Endothelial cell of umbilical vein (primary cell): ENCODE results near the gene BLVRA.

Experiments used
- CTCF ChIP-seq, 2 donors: IDR thresholded peaks; 1 replicate in 1 of 2; 2 replicates in 1 of 2; pipeline ENCODE4 v1.5.1; 2011; ENCODE audit warnings: low read length in 2 of 2, mild to moderate bottlenecking in 2 of 2, moderate library complexity in 2 of 2, control low read depth in 1 of 2, inconsistent platforms in 1 of 2, low read depth in 1 of 2; ENCODE audit not compliant: insufficient read depth in 1 of 2; ENCODE audit errors: extremely low read depth in 1 of 2
- MAX ChIP-seq: IDR thresholded peaks from 2 replicates; pipeline ENCODE4 v1.6.1; 2011; ENCODE audit not compliant: insufficient read depth, insufficient read length

GRCh38 chr7:43849047-43849446 is 90.6 kb downstream of the BLVRA start:
- TF ChIP-seq MAX (no peak), CTCF (IDR thresholded peaks at IDR 0.05; ENCODE audit: extremely low read depth in 1 of 2, insufficient read depth in 1 of 2, low read depth in 1 of 2, low read length in 2 of 2) (no peak)
